Measurements from ENCODE around the gene SRPX.

SRPX gene

DNA sequence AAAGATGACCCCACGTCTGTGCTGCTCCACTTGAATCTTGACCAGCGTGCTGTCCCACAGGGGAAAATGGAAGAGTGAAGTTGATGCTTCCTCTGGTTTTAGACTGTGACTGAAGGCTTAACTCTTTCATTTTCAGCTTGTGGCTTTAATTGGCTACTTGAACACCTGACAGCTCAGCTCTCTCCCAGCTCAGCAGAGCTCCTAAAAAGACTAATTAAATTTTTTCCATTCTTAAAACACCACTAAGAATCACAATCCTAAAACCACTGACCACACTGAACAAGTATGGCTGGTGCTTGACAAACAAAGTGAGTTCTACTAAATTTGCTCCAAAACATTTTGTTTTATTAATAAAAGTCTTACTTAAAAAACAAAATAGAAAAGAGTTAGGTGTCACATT is 71.7 kb downstream of the SRPX start:
- Histone ChIP-seq H3K36me3 (no peaks in the 10 kb centered on the region), H3K27ac (no peak overlapping the region), H3K4me3 (ENCODE audit: low read depth, low read length) (no peak overlapping the region), H3K27me3 (ENCODE audit: insufficient read depth, low read depth, severe bottlenecking) (no peaks in the 10 kb centered on the region), H3K9me3 (ENCODE audit: severe bottlenecking) (no peaks in the 10 kb centered on the region)
- DNase-seq: no peak
- TF ChIP-seq CTCF (IDR thresholded peaks at IDR 0.05; ENCODE audit: low read depth, low read length): no peak

- H3K27me3 ChIP-seq (ENCODE audit: insufficient read depth, low read depth, severe bottlenecking): no peaks in the 10 kb centered on the region
- H3K4me3 ChIP-seq (ENCODE audit: low read depth, low read length): no peak overlapping the region
- no peak for TF ChIP-seq CTCF (IDR thresholded peaks at IDR 0.05; ENCODE audit: low read depth, low read length)
- no peaks in the 10 kb centered on the region for H3K36me3 ChIP-seq
- no peak overlapping the region for H3K27ac ChIP-seq
- no peaks in the 10 kb centered on the region for H3K9me3 ChIP-seq (ENCODE audit: severe bottlenecking)
- no peak for DNase-seq
Measured at GRCh38 chrX:38142610-38143009, 78.1 kb downstream of the SRPX start.

GRCh38 chrX:38138900-38139299 is 81.8 kb downstream of the SRPX start:
- no peak overlapping the region for H3K27ac ChIP-seq
- no peaks in the 10 kb centered on the region for H3K36me3 ChIP-seq
- no peak overlapping the region for H3K4me3 ChIP-seq (ENCODE audit: low read depth, low read length)
- H3K9me3 ChIP-seq (ENCODE audit: severe bottlenecking): no peaks in the 10 kb centered on the region
- TF ChIP-seq CTCF (IDR thresholded peaks at IDR 0.05; ENCODE audit: low read depth, low read length): no peak
- no peak for DNase-seq
- H3K27me3 ChIP-seq (ENCODE audit: insufficient read depth, low read depth, severe bottlenecking): no peaks in the 10 kb centered on the region

- Histone ChIP-seq H3K9me3 (ENCODE audit: severe bottlenecking) (no peaks in the 10 kb centered on the region), H3K36me3 (no peaks in the 10 kb centered on the region), H3K27ac (no peak overlapping the region), H3K27me3 (ENCODE audit: insufficient read depth, low read depth, severe bottlenecking) (no peaks in the 10 kb centered on the region), H3K4me3 (ENCODE audit: low read depth, low read length) (no peak overlapping the region)
- TF ChIP-seq CTCF (IDR thresholded peaks at IDR 0.05; ENCODE audit: low read depth, low read length): no peak
- peak; percentile 10 for DNase-seq
Measured at GRCh38 chrX:38138157-38138891, 82.3 kb downstream of the SRPX start.

GRCh38 chrX:38129366-38129765 is 91.3 kb downstream of the SRPX start:
- Histone ChIP-seq H3K27ac (no peak overlapping the region), H3K27me3 (ENCODE audit: insufficient read depth, low read depth, severe bottlenecking) (no peaks in the 10 kb centered on the region), H3K36me3 (no peaks in the 10 kb centered on the region), H3K9me3 (ENCODE audit: severe bottlenecking) (no peaks in the 10 kb centered on the region), H3K4me3 (ENCODE audit: low read depth, low read length) (no peak overlapping the region)
- TF ChIP-seq CTCF (IDR thresholded peaks at IDR 0.05; ENCODE audit: low read depth, low read length): no peak
- DNase-seq: no peak

DNA sequence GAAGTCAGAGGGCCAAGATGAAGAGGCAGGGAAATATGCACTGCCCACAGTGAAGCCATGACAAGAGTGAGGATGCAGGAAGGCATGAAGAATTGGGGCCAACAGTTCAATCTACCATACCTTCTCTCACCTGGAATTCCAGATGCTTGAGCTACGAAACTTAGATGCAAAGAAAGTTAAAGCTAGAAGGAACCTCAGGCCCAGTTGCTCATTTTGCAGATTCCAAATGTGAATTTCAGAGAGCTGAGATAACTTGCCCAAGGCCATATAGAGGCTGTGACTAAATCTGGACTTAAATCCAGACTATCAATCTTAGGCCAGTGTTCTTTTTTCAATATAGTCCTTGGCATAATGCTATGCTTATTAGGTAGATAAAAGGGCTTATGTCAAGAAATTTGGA is 92.7 kb downstream of the SRPX start:
- H3K9me3 ChIP-seq (ENCODE audit: severe bottlenecking): no peaks in the 10 kb centered on the region
- DNase-seq: no peak
- no peak for TF ChIP-seq CTCF (IDR thresholded peaks at IDR 0.05; ENCODE audit: low read depth, low read length)
- no peak overlapping the region for H3K27ac ChIP-seq
- H3K36me3 ChIP-seq: no peaks in the 10 kb centered on the region
- no peaks in the 10 kb centered on the region for H3K27me3 ChIP-seq (ENCODE audit: insufficient read depth, low read depth, severe bottlenecking)
- no peak overlapping the region for H3K4me3 ChIP-seq (ENCODE audit: low read depth, low read length)
